SU-DHL-6 (cell line): Measurements from ENCODE around the gene SERPINB10.

Experiments used
- CTCF ChIP-seq: fragments of 200-600 bp; sonication (generic); IDR thresholded peaks from one replicate; pipeline ENCODE4 v1.5.1; 2017; ENCODE audit warnings: antibody characterized with exemption, mild to moderate bottlenecking, low read length, moderate library complexity; ENCODE audit not compliant: insufficient read depth, poor library complexity, severe bottlenecking
- EZH2phosphoT487 ChIP-seq: fragments of 200-600 bp; sonication (generic), shearing (Covaris generic); conservative IDR thresholded peaks from 2 replicates; pipeline ENCODE4 v1.6.1; 2018; ENCODE audit warnings: mild to moderate bottlenecking, antibody characterized with exemption, low read length, moderate library complexity, mixed read lengths

- TF ChIP-seq CTCF (no peak), EZH2phosphoT487 (no peak)
Observed at GRCh38 chr18:63947051-63947790, 39.5 kb downstream of the SERPINB10 start.
